GM18870 (cell line): Measurements from ENCODE around the gene CCDC136.

Source experiments
- ATAC-seq: cut with Tn5 transposase; IDR thresholded peaks from one replicate; pipeline ENCODE4 v1.9.1; 2021; ENCODE audit warnings: moderate library complexity; ENCODE audit not compliant: unreplicated experiment

The CCDC136 gene

DNA sequence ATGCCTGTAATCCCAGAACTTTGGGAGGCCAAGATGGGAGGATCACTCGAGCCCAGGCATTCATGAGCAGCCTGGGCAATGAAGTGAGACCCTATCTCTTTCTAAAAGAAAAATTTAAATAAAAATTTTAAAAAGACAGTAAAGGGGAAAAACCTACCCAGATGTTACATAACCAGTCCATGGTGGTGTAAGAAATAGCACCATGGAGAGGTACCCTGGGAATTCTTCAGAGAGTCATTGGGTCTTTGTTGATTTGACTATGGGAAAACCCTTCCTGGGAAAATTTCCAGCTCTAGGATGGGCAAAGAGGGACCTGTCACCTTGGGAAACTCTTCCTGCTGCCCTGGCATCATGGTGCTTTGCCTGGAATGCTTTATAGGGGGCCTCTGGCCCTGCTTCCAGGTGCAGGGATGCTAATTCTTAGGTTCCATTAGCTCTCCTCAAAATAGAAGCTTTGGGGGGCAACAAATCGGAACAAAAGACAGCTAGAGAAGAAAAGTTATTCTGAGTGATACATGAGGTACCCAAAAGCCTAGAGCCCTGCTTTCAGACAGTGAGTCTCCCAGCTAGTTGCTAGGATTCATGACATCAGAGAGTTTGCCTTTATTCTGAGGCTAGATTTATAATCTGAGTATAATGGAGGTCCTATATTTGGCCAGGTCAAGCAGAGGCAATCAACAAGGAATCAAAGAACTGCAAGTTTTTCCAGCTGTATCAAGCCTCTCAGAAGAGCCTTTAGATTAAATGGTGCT lies 10.1 kb downstream of the CCDC136 start:
- ATAC-seq: no peak

DNA sequence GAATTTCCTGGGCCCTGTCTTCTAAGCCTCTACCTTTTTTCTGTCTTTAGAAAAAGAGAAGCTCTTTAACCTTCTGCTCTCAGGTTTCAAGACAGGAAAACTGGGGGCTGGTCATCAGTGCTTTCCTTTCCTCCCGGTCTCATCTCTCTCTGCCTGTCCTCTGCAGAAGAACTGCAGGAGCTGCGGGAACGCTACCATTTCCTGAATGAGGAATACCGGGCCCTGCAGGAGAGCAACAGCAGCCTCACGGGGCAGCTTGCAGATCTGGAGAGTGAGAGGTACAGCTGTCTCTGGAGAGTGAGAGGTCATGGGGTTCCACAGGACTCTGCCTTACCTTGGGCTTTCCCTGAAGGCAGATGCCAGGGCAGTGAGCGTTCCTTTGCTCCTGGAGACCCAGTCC lies 12.7 kb downstream of the CCDC136 start:
- ATAC-seq: no peak

- ATAC-seq: no peak
Observed at GRCh38 chr7:128805225-128805624, 13.5 kb downstream of the CCDC136 start.

DNA sequence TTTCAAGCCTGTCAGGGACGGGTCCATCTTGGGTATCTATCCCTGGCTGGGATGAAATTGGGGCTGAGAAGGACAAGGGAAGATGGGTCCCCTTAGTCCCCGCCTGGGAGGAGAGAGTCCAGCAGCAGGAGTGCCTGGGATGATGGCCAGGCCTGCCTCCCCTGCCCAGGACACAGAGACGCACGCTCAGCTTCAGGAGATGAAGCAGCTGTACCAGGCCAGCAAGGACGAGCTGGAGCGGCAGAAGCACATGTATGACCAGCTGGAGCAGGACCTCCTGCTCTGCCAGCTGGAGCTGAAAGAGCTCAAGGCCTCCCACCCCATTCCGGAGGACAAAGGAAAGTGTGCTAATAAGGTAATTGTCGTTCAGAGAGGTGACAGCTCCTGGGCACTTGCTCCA lies 15.4 kb downstream of the CCDC136 start:
- ATAC-seq: no peak

DNA sequence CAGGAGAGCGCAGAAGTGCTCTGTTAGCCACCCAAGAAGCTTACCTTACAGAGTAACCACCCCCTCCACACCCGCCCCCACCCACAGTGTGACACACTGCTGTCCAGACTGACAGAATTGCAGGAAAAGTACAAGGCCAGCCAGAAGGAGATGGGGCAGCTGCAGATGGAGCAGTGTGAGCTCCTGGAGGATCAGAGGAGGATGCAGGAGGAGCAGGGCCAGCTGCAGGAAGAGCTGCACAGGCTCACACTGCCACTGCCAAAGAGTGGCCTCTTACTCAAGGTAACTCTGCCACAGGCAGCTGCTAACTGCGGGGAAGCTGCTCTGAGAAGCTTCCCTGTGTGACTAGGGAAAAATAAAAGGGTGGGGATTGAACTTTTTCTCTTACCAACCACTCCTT lies 17.6 kb downstream of the CCDC136 start:
- ATAC-seq: no peak

GRCh38 chr7:128810473-128810872 lies 18.7 kb downstream of the CCDC136 start:
- no peak for ATAC-seq

DNA sequence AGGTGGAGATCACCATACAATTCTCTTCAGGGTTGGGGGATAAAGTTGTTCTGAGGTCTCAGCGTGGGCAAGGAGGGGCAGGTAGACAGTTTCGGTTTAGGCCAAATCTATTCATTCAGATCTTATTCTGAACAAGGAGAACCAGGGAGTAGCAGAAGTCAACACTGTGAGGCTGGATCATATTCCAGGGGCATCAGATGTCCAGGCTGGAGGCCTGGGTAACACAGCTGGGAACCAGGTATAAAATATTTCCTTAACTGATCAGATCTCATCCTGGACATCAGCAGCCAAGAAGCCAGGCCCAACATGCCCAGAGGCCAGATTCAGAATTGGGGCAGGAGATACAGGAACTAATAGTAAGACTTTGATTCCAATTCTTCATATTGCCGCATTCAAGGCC lies 19.2 kb downstream of the CCDC136 start:
- ATAC-seq: no peak

GRCh38 chr7:128811631-128812430 lies 20.1 kb downstream of the CCDC136 start:
- no peak for ATAC-seq

DNA sequence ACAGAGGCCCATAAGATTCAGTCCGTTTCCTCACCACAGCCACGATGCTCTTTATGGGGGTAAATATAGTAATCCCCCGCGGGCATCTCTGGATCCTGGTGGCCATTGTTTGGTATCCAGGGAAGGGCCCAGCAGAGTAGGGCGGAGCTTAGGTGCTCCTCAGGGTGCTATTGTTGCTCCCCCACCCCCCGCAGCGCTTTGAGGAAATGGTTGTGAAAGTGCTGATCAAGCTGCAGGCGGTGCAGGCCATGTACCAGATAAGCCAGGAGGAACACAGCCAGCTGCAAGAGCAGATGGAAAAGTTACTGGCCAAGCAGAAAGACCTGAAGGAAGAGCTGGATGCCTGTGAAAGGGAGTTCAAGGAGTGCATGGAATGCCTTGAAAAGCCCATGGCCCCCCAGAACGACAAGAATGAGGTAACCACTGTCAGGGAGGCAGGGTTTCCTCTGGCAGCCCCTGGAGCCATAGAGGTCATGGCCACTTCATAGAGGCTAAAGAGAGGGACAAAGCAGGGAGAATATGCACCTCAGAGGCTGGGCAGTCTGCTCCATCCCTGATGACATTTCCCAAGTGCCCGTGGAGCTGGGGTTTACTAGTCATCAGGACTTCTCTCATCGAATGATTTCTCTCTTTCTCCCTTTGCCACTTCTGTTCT lies 20.9 kb downstream of the CCDC136 start:
- ATAC-seq: no peak

GRCh38 chr7:128814499-128814898 lies 22.7 kb downstream of the CCDC136 start:
- ATAC-seq: no peak

DNA sequence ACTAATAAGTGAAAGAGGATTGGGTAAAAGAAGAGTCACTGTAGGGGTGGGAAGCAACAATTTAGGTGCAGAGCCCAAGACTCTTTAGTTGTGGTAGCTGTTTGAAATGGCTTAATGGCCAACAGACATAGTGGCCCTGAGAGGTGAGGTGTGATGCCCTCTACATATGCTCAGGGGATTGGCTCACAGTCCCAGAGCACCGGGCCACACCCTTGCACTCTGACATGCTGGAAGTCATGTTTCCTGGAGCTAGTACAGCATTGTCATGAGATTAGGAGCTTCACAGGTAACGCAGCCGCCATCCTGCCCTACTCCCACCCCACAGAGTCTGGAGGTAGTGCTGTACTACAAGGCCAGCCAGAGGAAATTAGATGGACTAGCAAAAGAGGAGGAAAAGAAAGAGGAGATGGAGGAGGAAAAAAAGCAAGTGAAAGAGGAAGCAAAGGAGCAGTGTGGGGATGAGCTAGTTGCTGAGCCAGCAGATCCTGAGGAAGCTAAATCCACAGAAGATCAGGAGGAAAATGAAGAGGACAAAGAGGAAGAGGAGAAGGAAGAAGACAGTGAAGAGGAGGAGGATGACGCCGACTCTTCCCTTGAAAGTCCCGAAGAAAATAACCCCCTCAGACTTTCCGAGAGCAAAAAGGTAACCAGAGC lies 23.6 kb downstream of the CCDC136 start:
- no peak for ATAC-seq

- ATAC-seq: no peak
Observed at GRCh38 chr7:128818694-128819093, 26.9 kb downstream of the CCDC136 start.

GRCh38 chr7:128821724-128822123 lies 30.0 kb downstream of the CCDC136 start:
- ATAC-seq: no peak

- no peak for ATAC-seq
Observed at GRCh38 chr7:128826512-128826911, 34.7 kb downstream of the CCDC136 start.

DNA sequence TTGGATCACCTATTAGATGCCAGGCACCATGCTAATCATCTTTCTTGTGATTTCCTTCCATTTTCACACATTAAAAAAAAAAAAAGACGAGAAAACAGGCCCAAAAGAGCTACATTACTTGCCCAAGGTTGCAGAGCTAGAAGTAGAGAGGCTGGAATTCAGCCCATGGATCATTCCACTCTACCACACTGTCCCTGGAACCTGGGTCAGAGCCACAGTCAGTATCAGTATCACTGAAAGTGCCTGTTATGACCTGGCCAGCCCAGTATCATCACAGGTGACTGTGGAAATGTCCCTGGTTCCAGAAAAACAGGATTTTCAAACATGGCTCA lies 35.1 kb downstream of the CCDC136 start:
- ATAC-seq: no peak

DNA sequence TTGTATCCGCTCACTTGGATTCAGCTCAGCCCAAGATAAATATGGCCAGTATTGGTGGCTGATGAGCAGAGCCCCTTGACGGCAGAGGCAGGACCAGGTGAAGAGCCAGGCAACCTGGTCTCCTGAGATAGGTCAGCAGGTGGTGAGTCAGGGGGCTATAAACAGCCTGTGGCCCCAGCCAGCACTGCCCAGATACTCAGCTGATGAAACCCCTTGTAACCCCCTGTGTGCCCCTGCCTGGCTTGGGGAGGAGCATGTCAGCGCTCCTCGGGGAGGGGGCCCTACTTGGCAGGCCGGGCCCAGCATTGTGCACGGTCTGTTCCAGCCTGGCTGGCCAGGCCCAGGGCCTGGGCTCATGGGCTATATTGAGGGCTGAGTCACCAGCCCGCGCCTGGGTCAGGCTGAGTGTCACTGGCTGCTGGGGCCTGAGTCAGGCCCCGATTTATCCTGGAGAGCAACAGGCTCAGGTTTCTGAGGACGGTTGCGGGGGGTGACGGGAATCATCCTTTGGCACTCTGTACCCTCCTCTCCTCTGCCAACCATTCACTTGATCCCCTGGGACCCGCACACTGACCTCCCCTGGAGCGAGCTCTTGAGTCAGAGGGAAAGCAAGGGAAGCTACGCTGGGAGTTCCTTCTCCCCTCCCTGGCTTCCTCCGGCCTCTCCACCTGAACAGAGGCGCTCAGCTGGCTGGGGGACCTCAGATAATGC lies 35.6 kb downstream of the CCDC136 start:
- no peak for ATAC-seq

DNA sequence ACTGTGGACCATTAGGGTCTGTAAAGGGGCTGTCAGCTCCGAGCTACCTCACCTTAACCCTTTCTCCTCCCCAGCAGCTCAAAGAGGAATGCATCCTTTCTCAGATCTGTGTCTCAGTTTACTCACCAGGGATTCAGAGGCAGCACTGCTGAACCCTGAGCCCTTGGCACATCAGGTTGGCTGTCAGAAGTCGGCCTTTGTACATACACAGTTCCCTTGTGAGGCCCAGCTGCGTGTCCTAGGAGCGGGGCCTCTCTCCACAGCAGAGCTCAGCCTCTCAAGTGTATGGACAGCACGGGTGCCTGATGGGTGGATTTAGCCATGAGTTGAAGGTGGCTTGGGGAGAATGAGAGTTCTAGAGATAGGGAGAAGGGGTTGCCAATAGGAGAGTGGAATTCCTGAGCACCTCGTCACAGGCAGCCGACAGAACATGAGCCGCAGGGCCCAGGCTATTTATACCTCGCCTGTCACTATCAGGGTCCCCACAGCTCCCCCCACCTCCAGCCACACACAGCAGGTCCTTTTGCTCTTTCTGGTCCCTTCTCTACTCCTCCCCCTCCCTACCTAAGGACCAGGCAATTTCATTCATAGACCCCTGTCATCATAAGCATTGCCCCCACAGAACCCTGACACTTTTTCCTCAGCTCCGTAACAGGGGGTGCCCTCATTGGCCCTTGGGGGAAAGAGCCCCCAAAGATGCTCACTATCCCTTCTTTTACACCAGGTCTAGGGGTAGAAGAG lies 36.4 kb downstream of the CCDC136 start:
- ATAC-seq: no peak

DNA sequence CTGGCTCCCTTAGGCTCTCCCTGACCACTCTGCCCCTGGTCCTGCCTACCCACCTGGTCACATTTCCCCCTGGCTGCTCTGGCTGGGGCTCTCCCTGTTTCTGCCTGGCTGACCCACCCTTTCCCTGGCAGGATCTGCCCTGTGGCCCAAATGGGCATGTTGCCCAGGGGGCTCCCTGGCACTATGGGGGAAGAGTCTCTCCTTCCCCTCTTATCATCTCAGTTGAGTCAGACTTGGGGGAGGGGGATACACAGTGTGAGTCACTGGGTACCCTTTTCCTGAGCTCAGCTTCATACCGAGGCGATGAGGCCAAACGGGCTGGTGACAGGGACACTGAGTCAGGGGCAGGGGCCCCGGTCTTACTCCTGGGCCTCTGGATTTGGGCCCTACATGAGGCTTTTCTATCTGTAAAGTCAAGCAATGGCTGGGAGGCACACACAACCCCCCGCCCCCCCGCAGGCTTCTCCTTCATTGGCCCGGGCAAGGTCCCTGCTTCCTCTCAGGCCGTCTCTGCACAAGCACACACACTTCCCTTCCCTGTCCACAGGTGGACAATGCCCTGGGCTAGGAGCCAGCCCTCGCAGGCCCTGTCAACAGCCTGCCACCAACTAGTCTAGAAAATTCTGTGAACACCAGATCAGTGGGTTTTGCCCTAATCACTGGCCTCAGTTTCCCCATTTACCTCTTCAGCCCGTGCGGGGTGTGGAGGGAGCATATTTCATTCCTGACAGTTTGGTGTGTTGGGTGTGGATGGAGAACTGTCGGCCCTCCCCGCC lies 37.8 kb downstream of the CCDC136 start:
- no peak for ATAC-seq
